Islet precursor cell (in vitro differentiated cells): Measurements from ENCODE around the gene METTL26.

ENCODE experiments used
- DNase-seq: peaks from one replicate; pipeline ENCODE4 v3.0.0-alpha.2; 2018

METTL26 gene

DNA sequence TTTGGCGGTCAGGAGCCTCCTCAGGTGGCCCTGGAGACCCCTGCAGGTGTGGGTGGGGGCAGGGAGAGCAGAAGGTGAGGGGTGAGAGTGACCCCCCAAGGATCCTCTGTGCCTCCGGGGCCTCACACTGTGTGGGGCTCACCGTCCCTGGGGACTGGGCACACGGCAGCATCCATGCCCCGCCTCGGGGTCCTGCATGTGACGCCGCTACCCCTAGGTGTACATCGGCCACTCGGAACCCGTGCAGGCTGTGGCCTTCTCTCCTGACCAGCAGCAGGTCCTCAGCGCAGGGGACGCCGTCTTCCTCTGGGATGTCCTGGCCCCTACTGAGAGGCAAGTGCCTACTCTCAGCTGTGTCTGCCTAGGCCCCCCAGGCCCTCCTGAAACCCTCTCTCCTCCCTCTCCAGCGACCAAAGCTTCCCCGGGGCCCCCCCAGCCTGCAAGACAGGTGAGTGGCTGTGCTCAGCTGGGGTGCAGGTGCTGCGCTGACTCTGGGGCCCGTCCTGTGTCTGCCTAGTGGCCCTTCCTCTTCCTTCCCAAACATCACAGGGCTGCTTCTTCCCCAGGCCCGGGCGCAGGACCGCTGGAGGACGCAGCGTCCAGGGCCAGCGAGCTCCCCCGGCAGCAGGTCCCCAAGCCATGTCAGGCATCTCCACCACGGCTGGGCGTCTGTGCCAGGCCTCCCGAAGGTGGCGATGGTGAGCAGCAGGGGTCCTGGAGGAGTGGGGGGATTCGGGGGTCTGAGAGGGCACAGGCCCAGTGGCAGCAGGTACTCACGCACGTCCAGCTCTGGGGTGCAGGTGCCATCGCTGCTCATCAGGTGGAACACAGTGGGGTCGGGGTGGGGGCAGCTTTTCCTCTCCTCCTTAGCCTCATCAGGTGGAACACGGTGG, 22.8 kb upstream of the METTL26 start:
- no peak for DNase-seq

DNA sequence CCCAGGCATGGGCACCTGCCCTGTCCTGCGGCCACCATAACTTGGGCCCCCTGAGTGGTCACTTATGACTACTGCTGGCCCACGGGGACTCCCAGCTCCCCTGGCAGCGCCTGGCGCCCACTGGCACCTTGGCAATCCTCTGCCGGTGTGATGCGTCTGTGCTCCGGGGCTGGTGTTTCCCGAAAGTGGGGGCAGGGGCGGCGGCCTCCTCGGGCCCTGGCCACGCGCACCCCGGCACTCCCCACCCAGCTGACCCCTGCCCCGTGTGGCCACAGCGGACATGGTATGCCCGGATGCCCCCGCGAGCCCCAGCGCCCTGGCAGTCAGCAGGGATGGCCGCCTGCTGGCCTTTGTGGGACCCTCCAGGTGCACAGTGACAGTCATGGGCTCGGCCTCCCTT, 21.4 kb upstream of the METTL26 start:
- DNase-seq, result no peak

DNA sequence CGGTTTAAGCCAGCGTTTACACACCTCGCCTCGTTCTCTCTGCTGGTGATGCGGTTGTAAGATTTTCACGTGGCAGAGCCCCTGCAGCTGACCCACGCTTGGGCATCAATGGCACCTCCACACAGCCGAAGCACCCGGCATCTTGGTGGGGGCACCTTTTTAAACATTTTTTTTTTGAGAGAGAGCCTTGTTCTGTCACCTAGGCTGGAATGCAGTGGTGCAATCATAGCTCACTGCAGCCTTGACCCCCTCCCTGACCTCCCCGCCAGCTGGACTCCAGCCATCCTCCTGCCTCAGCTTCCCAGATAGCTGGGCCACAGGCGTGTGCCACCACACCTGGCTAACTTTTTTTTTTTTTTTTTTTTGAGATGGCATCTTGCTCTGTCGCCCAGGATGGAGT, 17.9 kb upstream of the METTL26 start:
- DNase-seq, result no peak

DNA sequence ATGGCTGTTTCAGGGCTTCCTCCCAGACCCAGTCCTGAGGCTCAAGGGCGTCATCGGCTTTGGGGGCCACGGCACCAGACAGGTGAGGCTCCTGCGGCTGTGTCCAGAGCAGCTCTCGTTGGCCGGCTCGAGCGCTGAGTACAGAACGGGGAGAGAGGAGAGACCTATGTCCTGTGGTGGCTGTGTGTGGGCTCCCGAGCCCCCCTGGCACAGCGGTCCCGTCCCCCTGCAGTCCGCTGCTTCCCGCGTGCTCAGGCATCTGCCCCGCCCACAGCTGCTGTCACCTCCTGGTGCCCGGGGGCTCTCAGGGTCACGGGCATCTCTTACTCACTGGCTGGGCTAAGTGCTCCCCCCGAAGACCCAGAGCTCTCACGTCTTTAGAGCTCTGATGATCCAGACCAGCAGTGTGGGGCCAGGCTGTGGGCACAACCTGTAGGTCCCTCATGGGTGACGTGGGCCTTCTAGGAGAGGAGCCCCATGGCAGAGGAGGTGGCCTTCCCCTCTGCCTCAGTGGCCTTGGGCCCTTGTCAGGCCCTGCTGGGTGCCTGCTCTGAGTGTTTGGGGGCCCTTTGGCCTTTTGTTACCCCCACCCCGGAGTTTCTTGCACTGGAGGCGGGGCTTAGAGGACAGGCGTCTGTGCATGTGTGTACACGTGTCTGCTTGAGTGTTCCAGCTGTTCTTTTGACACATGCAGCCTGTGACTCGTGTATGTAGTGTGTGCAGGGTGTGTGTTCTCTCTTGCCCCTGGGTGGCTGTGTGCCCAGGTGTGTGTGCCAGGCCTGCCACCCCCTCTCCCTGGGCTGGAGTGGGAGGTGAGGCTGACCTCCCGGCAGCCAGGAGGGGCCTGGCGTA, 16.6 kb upstream of the METTL26 start:
- DNase-seq, result no peak

DNA sequence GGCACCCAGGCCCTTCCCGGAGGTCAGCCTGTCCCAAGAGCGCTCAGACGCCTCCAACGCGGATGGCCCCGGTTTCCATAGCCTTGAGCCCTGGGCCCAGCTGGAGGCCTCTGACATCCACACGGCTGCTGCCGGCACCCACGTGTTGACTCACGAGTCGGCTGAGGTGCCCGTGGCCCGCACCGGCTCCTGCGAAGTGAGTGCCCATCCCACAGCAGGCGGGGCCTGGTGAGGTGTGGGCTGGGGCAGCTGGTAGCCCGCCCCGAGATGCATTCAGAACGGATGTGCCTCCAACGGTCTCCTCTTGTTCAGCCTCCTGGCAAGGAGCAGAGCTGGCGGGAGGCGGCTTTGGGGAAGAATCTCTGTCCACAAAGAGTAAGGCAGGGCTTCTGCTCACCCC, 15.7 kb upstream of the METTL26 start:
- no peak for DNase-seq

DNA sequence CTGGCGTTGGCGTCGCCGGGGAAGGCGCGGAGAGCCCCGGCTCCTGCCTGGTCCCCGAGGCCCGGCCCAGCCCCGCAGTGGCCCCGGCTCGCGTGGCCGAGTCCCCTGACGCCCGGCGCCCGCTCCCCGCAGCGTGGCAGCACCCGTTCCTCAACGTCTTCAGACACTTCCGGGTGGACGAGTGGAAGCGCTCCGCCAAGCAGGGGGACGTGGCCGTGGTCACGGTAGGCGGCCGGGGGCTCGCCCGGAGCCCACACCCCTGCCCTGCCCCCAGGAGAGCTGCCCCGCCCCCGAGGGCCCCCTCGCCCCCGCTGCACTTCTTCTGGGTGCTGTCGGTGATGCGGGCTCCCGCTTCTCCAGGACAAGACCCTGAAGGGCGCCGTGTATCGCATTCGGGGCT, 13.5 kb upstream of the METTL26 start:
- no peak for DNase-seq

DNA sequence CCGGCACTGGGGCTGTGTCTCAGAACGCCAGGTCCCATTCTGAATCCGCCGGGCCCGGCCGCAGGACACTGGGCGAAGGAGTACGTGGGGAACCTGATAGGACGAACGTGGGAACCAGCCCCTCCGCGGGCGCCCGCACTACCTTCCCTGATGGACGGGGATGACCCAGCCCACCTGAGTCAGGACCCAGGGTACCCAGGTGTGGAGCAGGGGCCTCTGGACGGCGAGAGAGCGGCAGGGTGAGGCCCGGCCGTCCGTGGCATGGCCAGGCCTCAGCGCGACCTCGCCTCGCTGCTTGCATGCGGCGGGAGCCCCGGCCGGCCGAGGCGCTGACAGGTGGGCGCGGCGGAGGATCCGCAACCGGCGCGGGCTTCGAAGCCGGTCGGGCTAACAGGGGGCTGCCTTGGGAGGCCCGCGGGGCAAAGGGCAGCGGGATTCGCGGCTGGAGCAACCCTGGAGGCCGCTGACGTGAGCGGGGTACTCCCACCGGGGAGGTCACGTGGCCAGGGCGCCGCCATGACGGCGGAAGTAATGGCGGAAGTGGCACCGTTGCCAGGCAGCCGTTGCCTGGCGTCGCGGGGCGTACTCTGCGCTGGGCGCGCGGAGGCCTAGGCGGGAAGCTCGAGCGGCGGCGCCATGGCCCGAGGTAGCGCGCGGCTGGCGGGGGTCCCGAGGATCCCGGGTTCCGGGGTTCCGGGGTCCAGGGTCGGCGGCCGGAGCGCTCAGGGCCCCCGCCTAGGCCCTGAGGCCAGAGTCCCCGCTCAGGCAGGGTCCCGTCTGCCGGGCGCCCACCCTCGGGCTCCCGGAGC, 12.9 kb upstream of the METTL26 start, which contains the start of gene WDR90:
WDR90 (plus strand) TSS at position 585 of the 809 bp plus-strand sequence; CDS start at position 637, 52 bp downstream.
- peak; percentile 95 for DNase-seq

DNA sequence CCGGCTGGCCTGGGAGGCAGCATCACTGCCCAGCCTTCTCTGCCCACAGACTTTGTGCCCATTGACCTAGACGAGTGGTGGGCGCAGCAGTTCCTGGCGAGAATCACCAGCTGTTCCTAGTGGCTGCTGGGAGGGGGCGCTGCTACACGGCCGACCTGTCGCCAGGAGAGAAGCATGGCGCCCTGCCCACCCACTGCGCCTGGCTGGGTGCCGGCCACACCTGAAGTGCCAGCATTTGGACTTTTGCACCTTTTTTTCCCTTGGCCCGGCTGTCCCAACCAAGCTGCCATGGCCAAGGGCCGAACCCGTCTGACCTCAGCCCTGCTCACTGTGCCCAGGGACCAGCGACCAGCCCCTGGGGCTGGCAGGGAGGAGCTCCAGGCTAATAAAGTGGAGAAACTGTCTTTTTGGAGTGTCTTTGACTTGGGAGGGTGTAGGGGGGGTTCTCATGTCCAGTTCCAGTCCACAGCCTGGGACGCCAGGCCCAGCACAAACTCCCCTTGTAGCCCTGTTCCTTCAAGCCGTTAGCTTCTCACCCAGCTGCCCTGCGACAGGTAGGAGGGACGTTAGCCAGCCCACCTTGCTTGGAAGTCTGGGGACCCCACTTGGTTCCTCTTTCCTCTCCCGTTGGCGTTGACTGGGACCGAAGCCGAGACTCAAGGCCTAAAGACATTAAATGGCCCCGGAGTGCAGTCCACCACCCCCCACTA, 12.1 kb upstream of the METTL26 start:
- DNase-seq, result no peak

DNA sequence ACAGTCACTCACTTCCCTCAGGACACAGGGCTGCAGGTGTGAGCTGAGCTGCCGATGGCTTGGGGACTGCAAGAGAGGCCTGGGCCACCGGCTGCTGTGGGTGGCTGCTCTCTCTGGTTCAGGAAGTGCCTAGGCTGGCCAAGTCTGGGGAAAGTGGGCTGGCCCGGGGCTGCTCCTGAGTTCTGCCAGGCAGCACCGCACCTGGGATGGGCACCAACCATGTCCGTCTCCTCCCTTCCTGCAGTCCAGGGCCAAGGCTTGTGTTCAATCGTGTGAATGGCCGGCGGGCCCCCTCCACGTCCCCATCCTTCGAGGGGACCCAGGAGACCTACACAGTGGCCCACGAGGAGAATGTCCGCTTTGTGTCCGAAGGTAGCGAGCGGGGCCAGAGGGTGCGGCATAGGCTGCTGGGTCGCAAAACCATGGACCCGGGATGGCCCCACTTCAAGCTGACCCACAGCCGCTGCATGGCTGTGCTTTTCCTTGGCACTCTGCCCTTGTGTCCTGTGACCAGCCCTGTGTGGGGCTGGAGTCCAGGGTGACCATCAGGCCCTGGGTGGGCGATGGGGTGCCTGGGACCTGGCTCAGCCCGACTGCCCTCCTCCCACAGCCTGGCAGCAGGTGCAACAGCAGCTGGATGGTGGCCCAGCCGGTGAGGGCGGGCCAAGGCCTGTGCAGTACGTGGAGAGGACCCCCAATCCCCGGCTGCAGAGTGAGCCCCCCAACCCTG, 11.2 kb upstream of the METTL26 start:
- DNase-seq, result no peak

DNA sequence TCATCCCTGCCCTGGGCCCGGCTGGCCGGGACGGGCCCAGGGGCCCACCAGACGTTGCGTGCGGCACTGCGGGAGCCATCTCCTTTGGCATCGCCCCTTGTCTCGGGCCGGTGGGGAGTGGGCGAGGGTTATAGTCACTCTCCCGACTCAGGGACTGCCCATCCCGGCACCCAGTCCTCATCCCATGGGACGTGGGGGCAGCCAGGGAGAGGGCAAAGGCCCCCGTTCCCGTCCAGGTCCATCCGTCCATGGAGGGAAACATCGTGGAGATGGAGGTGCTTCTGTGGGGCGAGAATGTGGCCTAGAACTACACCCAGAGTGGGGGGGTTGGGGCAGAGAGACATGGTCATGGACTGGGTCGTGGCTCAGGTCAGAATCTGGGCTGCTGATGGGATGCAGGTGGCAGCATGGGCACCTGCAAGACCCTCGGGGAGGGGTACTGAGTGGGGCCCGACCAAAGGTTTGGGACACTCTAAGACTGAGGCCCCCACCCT, 10.6 kb upstream of the METTL26 start:
- no peak for DNase-seq

DNA sequence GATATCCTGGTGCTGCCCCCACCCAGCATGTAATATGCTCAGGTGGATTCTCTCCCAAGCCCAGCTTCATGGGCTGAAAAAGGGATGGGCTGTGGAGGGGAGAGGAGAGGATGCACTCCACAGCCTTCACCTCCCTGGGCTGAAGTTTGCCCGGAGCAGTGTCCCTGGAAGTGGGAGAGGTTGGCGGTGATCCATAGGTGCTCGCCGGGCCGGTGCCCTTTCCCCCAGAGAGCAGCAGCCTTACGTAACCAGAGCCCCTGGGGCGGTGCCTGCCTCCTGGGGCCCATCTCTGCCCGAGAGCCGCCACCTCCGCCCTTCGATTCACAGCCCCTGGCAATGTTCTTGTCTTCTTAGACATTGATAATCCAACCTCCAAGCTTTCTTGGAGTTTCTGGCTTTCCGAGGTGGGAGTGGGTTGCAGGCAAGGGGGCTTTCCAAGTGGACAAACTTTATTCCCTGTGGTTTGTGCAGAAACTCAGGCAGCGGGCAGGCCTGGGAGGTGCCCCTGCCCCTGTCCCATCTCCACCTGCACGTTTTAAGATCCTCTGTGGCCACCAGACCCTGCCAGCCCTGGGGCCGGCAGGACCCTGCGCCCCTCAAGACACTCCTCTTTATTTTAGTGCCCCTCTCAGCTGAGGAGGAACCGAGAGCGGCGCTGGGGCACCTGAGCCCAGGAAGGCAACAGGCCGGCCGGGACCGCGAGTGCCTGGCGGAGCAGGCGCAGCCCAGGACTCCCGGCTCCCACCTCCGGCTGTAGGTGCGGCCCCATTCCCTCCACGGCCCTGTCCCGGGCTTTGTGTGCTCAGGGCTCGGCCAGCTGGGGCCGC, 10.0 kb upstream of the METTL26 start:
- DNase-seq, result no peak

DNA sequence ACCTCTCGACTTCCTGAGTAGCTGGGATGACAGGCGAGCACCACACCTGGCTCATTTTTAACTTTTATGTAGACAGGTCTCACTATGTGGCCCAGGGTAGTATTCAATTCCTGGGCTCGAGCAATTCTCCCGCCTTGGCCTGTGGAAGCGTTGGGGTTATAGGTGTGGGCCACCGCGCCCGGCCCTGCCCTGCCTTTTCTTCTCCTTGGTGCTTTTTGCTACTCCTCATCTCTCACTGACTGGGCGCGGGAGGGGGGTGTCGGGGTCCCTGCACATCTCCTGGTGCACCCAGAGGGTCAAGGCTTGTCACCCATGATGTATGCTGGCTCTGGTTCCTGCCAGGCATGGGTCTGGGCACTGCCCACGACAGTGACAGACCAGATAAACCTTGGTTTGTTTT, 8.5 kb upstream of the METTL26 start:
- no peak for DNase-seq

DNA sequence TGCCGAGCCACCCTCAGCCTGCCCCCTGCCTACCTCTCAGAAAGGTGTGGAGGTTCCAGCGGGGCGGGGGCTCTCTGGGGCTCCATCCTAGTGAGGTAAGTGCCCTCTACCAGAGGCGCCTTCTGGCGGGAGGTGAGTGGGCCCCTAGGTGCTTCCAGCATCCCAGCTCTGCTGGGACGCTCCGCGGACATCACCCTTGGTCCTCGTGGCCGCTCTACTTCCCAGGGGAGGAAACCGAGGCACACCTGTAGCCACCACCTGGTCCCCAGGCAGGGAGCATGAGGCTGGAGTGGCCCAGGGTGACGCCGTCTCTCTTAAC, 6.9 kb upstream of the METTL26 start:
- DNase-seq, result no peak

DNA sequence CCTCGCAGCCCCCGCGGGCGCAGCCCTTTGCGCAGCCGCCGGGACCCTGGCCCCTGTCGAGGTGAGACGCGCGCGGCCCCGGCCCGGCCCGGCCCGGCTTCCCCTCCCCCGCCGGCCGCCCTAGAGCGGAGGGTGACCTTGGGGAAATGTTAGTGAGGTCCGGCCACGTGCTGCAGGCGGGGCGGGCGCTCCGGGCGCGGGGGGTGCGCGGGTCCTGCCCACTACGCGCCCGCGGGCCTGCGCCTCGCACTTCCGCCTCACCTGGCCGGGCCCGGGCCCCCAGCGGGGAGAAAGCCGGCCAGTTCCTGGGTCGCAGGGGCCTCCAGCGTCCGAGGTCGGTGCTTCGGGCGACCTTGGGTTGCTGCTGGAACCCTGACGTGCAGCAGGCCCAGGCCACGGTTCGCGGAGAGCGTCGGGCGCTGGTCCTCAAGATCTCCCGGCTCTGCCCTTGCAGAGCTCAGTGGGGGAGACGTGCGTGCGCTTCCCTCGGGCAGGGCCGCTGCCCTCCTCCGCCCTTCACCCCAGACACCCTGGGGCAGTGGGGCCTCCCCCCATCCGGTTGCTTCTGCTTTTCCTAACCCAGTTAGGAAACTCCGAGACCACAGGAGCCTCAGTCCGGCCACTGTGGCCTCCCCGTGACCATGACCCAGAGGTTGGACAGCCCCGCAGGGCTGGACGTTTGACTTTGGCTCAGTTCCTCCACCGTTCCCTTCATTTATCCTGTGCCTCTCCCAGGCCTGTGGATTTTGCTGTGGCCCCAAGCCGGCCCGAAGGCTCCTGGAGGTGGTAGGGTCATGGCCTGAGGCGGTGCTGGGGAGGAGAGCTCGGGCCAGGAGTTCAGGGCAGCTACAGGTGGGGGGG, 6.3 kb upstream of the METTL26 start:
- no peak for DNase-seq

DNA sequence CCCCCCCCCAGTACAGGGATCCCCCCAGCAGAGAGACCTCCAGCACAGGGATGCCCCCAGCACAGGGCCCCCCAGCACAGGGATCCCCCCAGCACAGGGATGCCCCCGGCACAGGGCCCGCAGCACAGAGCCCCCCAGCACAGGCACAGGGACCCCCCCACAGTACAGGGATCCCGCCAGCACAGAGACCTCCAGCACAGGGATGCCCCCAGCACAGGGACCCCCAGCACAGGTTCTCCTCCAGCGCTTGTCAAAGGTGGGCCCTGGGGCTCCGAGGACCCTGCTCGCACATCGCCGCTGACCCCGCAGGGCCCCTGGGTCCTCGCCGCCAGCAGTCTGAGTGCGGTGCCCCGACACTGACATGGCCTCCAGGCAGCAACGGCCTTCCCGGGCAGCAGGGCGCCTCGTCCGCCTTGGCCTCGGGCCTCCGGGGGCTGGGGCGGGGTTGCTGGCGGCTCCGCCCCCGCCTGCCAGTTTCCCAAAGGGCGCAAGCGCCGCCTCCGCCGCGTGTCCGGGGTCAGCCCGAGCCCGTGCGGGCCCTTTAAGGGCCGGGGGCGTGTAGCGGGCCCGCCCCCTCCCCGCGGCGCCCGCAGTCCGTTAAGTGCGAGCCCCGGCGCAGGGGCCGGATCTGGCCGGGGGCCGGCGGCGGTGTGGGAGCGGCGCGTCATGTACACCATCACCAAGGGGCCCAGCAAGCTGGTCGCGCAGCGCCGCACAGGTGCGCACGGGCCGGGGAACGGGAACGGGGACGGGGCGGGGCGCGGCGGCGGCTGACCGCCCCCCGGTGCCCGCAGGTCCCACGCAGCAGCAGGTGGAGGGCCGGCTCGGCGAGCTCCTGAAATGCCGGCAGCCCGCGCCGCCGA, 5.5 kb upstream of the METTL26 start, which contains the start of gene MCRIP2:
MCRIP2 (plus strand) TSS at position 503 of the 863 bp plus-strand sequence; CDS start at position 667, 164 bp downstream.
- DNase-seq, result peak; percentile 86

DNA sequence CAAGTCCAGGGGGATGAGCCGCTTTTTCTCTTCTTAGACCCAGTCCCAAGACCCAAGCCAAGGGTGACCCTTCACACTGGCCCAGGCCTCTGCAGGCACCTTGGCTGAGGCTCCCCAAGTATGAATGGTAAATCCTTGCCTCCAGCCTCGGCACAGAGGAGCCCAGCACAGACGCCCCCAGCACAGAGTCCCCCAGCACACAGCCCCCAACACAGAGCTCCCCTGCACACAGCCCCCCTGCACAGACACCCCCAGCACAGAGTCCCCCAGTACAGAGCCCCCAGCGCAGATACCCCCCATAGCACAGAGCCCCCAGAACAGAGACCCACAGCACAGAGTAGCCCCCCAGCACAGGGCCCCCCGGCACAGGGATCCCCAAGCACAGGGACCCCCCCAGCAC, 4.5 kb upstream of the METTL26 start:
- DNase-seq, result no peak

DNA sequence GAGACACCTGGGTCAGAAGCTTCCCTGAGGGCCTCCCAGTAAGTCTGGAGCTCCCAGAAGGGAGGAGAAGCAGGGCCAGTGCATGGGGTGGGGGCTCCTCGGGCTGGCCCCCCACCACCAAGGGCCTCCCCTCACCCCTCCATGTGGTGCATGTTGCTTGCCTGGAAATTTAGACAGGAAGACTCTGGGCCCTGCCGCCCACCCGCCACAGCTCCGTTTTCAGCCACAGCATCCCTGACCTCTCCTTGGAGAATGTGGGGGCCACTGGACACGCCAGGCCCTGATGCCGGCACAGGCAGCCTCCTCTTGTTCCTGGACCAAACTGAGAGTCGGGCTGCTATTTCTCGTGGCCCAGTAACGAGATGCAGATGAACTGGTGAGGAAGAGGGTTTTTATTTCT, 2.7 kb upstream of the METTL26 start:
- DNase-seq, result no peak

DNA sequence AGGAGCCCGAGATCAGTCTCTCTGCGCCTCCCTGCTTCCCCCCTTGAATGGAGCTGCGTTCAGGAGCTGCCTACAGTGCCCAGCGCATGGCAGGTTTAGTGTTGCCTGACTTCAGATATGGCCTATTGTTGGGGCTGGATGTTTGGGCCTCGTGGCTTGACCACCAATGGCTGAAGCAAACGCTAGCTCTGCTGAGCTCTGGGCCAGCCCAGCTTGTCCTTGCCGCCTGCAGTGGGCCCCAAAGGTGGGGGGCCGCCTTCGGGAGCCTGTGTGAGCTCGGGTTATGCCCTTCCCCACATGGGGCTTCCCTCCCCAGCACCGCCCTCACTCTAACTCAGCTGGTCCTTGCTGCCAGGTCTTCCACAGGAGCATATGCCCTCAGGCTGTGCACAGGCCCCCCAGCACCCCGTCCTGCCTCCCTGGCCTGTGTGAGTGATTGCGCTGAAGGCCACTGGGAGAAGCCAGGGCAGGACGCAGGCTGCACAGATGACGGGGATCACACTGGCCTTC, 2.0 kb upstream of the METTL26 start:
- no peak for DNase-seq
